ENCODE results near the gene BNIPL.

The BNIPL gene

GRCh38 chr1:151009674-151010345 is 26.6 kb upstream of the BNIPL start:
- DNase-seq (ENCODE audit: low read depth in 2 of 2) = no peak

- no peak for DNase-seq (ENCODE audit: low read depth in 2 of 2)
Measured at GRCh38 chr1:151010346-151010726, 26.1 kb upstream of the BNIPL start.

GRCh38 chr1:151011154-151011850 is 25.1 kb upstream of the BNIPL start:
- DNase-seq (ENCODE audit: low read depth in 2 of 2) = no peak

- no peak for DNase-seq (ENCODE audit: low read depth in 2 of 2)
Measured at GRCh38 chr1:151012684-151013471, 23.5 kb upstream of the BNIPL start.

- DNase-seq (ENCODE audit: low read depth in 2 of 2) = no peak
Measured at GRCh38 chr1:151013518-151013917, 22.9 kb upstream of the BNIPL start.

- peak; percentile 73 to 77 for DNase-seq (ENCODE audit: low read depth in 2 of 2)
Measured at GRCh38 chr1:151024540-151025146, 11.7 kb upstream of the BNIPL start.

- DNase-seq (ENCODE audit: low read depth in 2 of 2) = no peak
Measured at GRCh38 chr1:151026460-151026859, 9.9 kb upstream of the BNIPL start.

GRCh38 chr1:151032164-151032563 is 4.2 kb upstream of the BNIPL start:
- no peak for DNase-seq (ENCODE audit: low read depth in 2 of 2)

- no peak for DNase-seq (ENCODE audit: low read depth in 2 of 2)
Measured at GRCh38 chr1:151035167-151035566, 1.2 kb upstream of the BNIPL start.

- DNase-seq (ENCODE audit: low read depth in 2 of 2) = no peak
Measured at GRCh38 chr1:151037032-151037431, 646 bp downstream of the BNIPL start.

- DNase-seq (ENCODE audit: low read depth in 2 of 2) = no peak
Measured at GRCh38 chr1:151039521-151039920, 3.1 kb downstream of the BNIPL start.

- no peak for DNase-seq (ENCODE audit: low read depth in 2 of 2)
Measured at GRCh38 chr1:151043163-151043562, 6.8 kb downstream of the BNIPL start.

- no peak for DNase-seq (ENCODE audit: low read depth in 2 of 2)
Measured at GRCh38 chr1:151047591-151047924, 11.2 kb downstream of the BNIPL start, which contains the start of gene C1orf56. TSS of gene C1orf56 (plus strand) at chr1:151047751. CDS start at chr1:151047848, 97 bp downstream.

- no peak for DNase-seq (ENCODE audit: low read depth in 2 of 2)
Measured at GRCh38 chr1:151047925-151048644, 11.7 kb downstream of the BNIPL start.

- DNase-seq (ENCODE audit: low read depth in 2 of 2) = no peak
Measured at GRCh38 chr1:151048645-151049032, 12.3 kb downstream of the BNIPL start.

- DNase-seq (ENCODE audit: low read depth in 2 of 2) = no peak
Measured at GRCh38 chr1:151049458-151049857, 13.1 kb downstream of the BNIPL start.

- DNase-seq (ENCODE audit: low read depth in 2 of 2) = no peak
Measured at GRCh38 chr1:151050051-151050688, 13.8 kb downstream of the BNIPL start.

GRCh38 chr1:151051356-151052009 is 15.1 kb downstream of the BNIPL start:
- DNase-seq (ENCODE audit: low read depth in 2 of 2) = no peak

- no peak for DNase-seq (ENCODE audit: low read depth in 2 of 2)
Measured at GRCh38 chr1:151054971-151055547, 18.7 kb downstream of the BNIPL start.

- DNase-seq (ENCODE audit: low read depth in 2 of 2) = no peak
Measured at GRCh38 chr1:151055581-151055980, 19.2 kb downstream of the BNIPL start.

Measured in stimulated activated CD8-positive, alpha-beta memory T cell treated with anti-CD3 and anti-CD28 coated beads, Interleukin-2, amount 100 ng/mL, for 1 hour (primary cell).